GM19193 (cell line): ENCODE measurements around the gene COLEC12.

Experiments used
- POLR2A ChIP-seq: IDR thresholded peaks from 4 replicates; pipeline ENCODE4 v1.6.1; 2011; ENCODE audit not compliant: insufficient read depth, insufficient read length; ENCODE audit errors: extremely low read depth

COLEC12 gene

GRCh38 chr18:515156-515815, 14.8 kb upstream of the COLEC12 start:
- TF ChIP-seq POLR2A: no peak

GRCh38 chr18:513826-514530, 13.5 kb upstream of the COLEC12 start:
- no peak for TF ChIP-seq POLR2A

- TF ChIP-seq POLR2A: no peak
These were observed 12.5 kb upstream of the COLEC12 start for GRCh38 chr18:512957-513356.

- TF ChIP-seq POLR2A: no peak
These were observed 8.3 kb upstream of the COLEC12 start for GRCh38 chr18:508835-509234.

- TF ChIP-seq POLR2A: no peak
These were observed 7.1 kb upstream of the COLEC12 start for GRCh38 chr18:507636-508035.

- TF ChIP-seq POLR2A: no peak
These were observed 6.3 kb upstream of the COLEC12 start for GRCh38 chr18:506801-507200.

- TF ChIP-seq POLR2A: no peak
These were observed 5.8 kb upstream of the COLEC12 start for GRCh38 chr18:506264-506663.

- TF ChIP-seq POLR2A: no peak
These were observed 5.1 kb upstream of the COLEC12 start for GRCh38 chr18:505483-506122.

GRCh38 chr18:501406-501714, 859 bp upstream of the COLEC12 start:
- no peak for TF ChIP-seq POLR2A

- no peak for TF ChIP-seq POLR2A
These were observed 497 bp downstream of the COLEC12 start for GRCh38 chr18:499776-500631.

GRCh38 chr18:498931-499775, 1.3 kb downstream of the COLEC12 start:
- TF ChIP-seq POLR2A: no peak

GRCh38 chr18:497688-498087, 2.8 kb downstream of the COLEC12 start:
- no peak for TF ChIP-seq POLR2A

GRCh38 chr18:495452-495851, 5.0 kb downstream of the COLEC12 start:
- no peak for TF ChIP-seq POLR2A

GRCh38 chr18:495017-495416, 5.5 kb downstream of the COLEC12 start:
- no peak for TF ChIP-seq POLR2A

- TF ChIP-seq POLR2A: no peak
These were observed 6.2 kb downstream of the COLEC12 start for GRCh38 chr18:493986-494983.
